ENCODE measurements around the gene PRSS8.
"Not testable (repeated sequence)": the region's sequence is repeated elsewhere in the genome, so short reads cannot be mapped to it uniquely, and the experiment has no call there.

The PRSS8 gene

DNA sequence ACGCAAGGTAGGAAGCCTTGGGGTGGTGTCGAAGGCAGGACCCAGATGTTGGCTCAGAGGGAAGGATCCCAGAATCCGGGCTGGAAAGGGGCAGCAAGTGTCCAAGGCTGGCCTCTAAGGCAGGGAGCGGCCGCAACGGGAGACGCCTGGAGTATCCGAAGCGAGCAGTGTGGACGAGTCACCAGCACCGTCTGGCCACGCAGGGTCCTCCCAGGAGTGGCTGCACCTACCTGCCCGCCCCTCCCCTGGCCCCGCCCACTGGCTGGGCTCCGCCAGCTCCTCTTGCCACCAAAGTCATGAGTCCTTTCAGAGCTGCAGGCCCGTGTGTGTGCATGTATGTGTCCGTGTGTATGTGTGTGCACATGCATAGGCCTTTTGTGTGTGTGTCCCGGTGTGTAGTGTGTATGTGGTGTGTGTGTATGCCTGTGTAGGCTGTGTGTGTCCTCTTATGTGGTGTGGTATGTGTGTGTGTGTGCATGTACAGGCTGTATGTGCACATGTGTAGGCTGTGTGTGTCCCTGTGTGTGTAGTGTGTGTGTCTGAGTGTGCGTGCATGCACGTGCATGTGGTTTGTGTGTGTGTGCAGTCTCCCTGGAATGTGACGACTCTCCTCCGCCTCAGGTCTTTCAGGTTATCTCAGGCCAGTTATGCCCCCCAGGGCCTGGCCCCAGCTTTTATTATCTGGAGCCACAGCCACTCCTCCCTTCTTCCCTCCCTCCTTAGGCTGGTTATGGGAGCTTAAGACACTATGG lies at the start of gene PRSS8:
PRSS8 (minus strand) TSS at position 193 of the 752 bp plus-strand sequence. CDS start 229 bp downstream, outside the sequence.
- no peak for DNase-seq (ENCODE audit: low read depth)

- no peak for DNase-seq (ENCODE audit: low read depth)
Observed at GRCh38 chr16:31184888-31185287, 49.4 kb upstream of the PRSS8 start.

DNA sequence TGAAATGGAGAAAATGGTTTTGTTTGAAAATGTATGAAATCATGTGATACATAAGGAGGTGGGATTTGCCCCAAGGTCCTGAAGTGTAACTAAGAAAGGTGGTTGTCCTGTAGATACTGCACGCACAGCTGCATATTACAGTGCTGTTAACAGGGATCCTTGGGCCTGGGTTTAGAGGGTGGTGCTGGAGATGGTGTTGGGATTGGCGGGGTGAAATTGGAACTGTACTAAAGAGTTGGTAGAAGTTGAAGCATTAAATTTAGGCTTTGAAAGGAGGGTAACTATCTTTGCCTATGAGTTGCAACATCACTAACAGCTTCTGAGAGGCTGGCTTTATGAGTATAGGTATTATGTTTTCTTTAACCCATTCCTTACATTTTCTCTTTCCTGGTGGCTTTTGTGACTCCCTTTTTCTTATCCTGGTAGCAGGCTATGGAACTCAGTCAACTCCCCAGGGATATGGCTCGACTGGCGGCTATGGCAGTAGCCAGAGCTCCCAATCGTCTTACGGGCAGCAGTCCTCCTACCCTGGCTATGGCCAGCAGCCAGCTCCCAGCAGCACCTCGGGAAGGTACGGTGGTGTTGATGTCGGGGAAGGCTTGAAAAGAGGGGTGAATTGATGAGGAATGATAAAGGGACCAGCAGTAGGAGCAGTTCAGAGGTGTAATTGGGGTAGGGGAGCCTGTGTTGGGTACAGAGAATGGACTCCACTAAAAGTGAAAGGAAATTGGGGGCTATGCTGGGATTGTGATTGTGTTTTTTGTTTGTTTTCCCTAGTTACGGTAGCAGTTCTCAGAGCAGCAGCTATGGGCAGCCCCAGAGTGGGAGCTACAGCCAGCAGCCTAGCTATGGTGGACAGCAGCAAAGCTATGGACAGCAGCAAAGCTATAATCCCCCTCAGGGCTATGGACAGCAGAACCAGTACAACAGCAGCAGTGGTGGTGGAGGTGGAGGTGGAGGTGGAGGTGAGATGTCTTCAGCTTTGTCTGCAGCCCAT lies 48.2 kb upstream of the PRSS8 start:
- DNase-seq (ENCODE audit: low read depth): no peak

- DNase-seq (ENCODE audit: low read depth): no peak
Observed at GRCh38 chr16:31182391-31182790, 46.9 kb upstream of the PRSS8 start.

DNA sequence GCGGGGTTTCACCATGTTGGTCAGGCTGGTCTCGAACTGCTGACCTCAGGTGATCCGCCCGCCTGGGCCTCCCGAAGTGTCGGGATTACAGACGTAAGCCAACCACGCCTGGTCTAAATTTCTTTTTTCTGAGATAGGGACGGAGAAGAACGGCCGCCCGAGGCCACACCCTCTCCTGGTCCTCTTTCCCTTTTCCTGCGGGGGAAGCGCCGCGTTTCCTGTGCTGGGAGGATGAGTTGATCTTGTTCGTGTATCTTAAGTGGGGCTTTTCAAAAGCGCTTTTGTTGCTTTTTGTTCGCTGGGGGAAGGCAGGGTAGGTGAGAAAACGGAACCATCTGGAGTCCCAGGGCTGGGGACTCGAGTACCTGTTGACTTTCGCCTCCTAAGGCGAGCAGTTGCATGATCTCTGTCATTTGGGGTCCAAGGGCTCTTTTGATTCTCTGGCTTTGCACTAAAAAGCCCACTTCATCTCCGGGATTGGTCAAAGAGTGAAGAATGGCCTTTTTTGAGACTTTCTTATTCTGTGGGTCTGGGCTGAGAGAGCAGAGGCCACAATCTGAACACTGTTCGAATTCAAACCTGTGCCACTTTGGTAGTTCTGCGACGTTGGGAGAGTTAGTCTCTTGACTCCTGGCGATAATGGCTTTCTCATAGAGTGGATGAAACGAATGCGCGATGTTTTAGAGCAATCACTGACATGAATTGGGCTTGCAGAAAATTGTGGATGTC lies 45.7 kb upstream of the PRSS8 start:
- no peak for DNase-seq (ENCODE audit: low read depth)

- peak; percentile 87 for DNase-seq (ENCODE audit: low read depth)
Observed at GRCh38 chr16:31179747-31180459, 44.4 kb upstream of the PRSS8 start, which contains the start of gene FUS. TSS of gene FUS (plus strand) at chr16:31180139. CDS start at chr16:31180215, 76 bp downstream.

GRCh38 chr16:31179219-31179746 lies 43.8 kb upstream of the PRSS8 start:
- no peak for DNase-seq (ENCODE audit: low read depth)

DNA sequence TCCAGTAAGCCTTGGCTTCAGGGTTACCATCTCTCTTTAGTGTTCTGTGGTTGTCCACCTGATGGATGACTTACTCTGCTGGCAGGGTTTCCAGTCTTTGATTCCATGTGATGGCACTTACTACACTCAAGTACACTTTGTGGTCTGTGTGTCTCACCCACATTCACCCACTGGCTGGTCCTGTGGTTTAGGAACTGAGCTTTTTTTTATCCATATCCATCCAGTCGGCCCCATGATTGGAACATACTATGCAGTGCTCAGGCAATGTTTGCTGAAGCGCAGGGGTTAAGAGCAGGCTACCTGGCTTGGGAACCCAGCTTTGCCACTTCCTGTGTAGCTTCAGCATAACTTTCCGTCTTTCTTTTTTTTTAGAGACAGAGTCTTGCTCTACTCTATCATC lies 41.6 kb upstream of the PRSS8 start:
- no peak for DNase-seq (ENCODE audit: low read depth)

DNA sequence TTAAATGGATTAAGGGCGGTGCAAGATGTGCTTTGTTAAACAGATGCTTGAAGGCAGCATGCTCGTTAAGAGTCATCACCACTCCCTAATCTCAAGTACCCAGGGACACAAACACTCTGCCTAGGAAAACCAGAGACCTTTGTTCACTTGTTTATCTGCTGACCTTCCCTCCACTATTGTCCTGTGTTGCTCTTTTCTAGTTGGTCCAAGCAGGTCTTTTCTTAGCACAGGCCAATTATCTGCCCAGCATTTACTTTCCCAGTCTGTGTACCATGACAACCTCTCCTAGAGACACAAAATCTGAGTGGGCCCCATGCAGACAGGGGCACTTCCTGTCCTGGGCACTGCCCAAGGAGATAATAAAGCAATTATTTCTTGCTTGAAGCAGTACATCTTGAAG lies 34.5 kb upstream of the PRSS8 start:
- not testable (repeated sequence) for DNase-seq (ENCODE audit: low read depth)

DNA sequence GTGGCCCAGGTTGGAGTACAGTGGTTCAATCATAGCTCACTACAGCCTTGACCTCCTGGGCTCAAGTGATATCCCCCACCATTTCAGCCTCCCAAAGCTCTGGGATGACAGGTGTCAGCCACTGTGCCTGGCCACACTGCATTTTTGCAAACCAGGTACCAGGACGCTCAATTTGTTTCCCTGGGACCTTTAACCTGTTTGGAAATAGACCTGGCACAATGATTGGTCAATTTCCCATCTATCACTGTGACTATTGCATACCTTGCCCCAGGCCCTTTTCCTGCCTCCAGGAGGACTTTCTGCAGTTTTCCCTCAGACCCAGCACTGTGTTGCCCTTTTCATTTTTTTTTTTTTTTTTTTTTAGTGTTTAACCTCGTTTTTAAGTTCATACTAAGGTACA lies 33.3 kb upstream of the PRSS8 start:
- DNase-seq (ENCODE audit: low read depth): no peak

DNA sequence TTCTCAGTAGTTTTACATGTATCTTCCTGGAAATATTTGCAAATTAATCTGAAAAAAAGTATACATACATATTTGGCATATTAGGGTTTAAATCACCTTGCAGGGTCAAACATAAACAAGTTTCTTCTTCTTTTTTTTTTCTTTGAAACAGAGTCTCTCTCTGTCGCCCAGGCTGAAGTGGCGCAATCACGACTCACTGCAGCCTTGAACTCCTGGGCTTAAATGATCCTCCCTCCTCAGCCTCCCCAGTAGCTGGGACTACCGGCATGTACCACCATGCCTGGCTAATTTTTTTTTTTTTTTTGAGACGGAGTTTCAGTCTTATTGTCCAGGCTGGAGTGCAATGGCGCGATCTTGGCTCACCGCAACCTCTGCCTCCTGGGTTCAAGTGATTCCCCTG lies 31.8 kb upstream of the PRSS8 start:
- no peak for DNase-seq (ENCODE audit: low read depth)

- DNase-seq (ENCODE audit: low read depth): no peak
Observed at GRCh38 chr16:31157136-31157535, 21.6 kb upstream of the PRSS8 start.

- not testable (repeated sequence) for DNase-seq (ENCODE audit: low read depth)
Observed at GRCh38 chr16:31150976-31151375, 15.4 kb upstream of the PRSS8 start.

DNA sequence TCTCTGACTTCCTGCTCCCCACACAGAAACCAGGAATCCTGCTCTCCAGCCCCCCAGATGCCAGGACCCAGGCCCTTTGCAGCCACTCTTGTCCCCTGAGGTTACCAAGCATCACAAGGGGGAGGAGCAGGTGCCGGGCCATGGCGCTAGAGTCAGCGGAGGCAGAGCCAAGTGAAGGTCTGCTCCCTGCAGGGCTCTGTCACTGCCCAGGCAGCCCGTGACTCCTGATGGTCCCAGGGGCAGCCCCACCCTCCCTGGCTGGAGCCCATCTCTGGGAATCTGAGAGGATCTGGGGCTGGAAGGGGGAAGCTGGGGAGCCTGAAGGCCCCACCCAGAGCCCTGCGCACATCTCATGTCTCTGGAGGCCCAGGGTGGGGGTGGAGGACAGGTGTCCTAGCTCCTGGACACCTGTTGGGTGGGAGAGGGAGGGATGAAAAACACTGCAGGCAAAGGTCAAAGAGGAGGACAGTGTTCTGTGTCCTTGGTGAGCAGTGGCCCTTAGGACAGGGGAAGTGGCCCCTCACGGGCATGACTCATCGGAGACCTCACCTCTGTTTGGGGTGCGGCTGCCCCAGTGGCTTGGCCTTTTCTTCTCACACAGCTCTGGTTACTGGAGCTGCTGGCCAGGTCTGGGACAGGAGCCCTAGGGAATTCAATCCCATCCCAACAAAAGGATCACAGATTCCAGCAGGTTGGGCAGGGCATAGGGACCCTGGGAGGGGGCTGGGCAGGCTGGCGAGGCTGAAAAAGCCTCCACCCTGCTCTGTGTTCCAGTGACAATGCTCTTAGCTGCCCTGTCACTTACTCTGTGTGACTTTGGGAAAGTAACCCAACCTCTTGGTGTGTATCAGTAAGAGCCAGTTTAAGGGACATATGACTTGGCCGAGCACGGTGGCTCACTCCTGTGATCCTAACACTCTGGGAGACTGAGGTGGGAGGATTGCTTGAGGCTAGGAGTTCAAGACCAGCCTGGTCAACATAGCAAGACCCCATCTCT lies 14.7 kb upstream of the PRSS8 start, which contains the start of gene PRSS36:
PRSS36 (minus strand) TSS at position 173 of the 997 bp plus-strand sequence; CDS start at position 142, 31 bp downstream.
- DNase-seq (ENCODE audit: low read depth): no peak

DNA sequence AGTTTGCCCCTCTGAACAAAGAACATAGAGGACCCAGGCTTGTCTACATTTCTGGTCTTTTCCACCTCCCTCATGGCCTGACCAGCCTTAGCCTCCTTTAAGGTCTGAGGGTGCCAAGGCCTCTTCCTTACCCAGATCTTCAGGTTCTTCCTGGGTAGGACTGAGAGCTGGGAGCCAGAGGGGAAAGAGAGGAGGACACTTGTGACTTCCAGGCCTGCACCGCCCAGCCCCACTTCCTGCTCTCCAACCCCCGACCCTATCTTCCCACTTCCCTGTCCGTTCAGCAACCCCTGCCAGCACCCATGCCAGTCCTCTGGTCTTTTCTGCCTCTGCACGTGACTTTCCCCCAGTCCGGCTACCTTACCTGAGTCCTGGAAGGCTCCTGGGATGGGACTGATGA lies 13.8 kb upstream of the PRSS8 start:
- DNase-seq (ENCODE audit: low read depth): no peak

- DNase-seq (ENCODE audit: low read depth): no peak
Observed at GRCh38 chr16:31148896-31149295, 13.4 kb upstream of the PRSS8 start.

GRCh38 chr16:31148281-31148728 lies 12.8 kb upstream of the PRSS8 start:
- no peak for DNase-seq (ENCODE audit: low read depth)

DNA sequence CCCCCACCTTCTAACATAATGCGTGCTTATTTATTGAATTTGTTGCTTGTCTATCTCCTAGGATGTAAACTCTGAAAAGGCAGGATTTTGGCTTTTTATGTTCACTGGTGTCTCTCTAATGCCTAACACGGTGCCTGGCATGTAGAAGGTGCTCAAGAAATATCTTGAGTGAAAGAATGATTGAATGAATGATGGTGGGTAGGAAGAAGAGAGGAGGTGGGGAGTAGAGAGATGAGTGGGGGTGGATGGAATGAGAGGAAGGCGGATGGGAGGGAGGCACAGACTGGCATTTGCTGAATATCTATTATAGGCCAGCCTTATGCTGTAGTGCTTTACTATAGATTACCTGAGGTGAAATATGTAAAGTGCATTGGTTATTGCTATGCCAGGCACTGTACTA lies 12.0 kb upstream of the PRSS8 start:
- DNase-seq (ENCODE audit: low read depth): no peak

- no peak for DNase-seq (ENCODE audit: low read depth)
Observed at GRCh38 chr16:31145398-31145990, 10.0 kb upstream of the PRSS8 start.

Data from fibroblast of gingiva (primary cell).